Endothelial cell of umbilical vein (primary cell): Measurements from ENCODE around the gene MFN2. TPM values are rescaled to one million over a fixed set of nuclear protein-coding genes. Genes with fewer than 3 reads are reported as not detected.

ENCODE experiments used
- BruUV-seq: library from RNA; stranded (reverse); fragments of 400-500 nt; replicated peaks from 2 replicates; lab custom pipeline; 2021; lab: Mats Ljungman, UMichigan
- CTCF ChIA-PET: fragments of 300-600, 350-600 bp; sonication (Branson Sonifier 250); formaldehyde crosslinking; loops from one replicate; lab custom pipeline; 2021; ENCODE audit warnings: antibody characterized with exemption, inconsistent platforms; lab: Charles Lee
- POLR2A ChIA-PET: fragments of 300-600, 350-600 bp; sonication (Branson Sonifier 250); formaldehyde crosslinking; loops from one replicate; lab custom pipeline; 2021; ENCODE audit warnings: antibody characterized with exemption, inconsistent platforms; lab: Charles Lee
- DNase-seq: peaks from one replicate; pipeline ENCODE4 v3.0.0-alpha.2; 2011; ENCODE audit warnings: low read depth, low spot score
- FAIRE-seq: peaks from 2 replicates; lab custom pipeline; 2011; peaks lifted over from hg19 to GRCh38; lab: Jason Lieb, UNC
- H2AFZ ChIP-seq: 2 replicates; pipeline ENCODE4 v1.6.0; 2012; ENCODE audit warnings: low read depth, low read length, control low read depth, inconsistent platforms
- H3K27ac ChIP-seq: 2 replicates; pipeline ENCODE4 v1.5.1; 2011; ENCODE audit warnings: low read depth, mild to moderate bottlenecking, control low read depth, low read length, moderate library complexity; ENCODE audit not compliant: insufficient read depth
- H3K27me3 ChIP-seq, 2 experiments: 2 replicates each; pipeline versions ENCODE4 v1.6.0 to v1.6.1; 2011; ENCODE audit warnings: low read length in 2 of 2, mixed read lengths in 1 of 2; ENCODE audit not compliant: control insufficient read depth in 2 of 2, insufficient read depth in 2 of 2
- H3K36me3 ChIP-seq, 2 experiments: 2 replicates in 1 of 2; 3 replicates in 1 of 2; pipeline ENCODE4 v1.5.1; 2011; ENCODE audit warnings: low read length in 2 of 2, mild to moderate bottlenecking in 1 of 2, moderate library complexity in 1 of 2; ENCODE audit not compliant: control insufficient read depth in 2 of 2, insufficient read depth in 2 of 2; ENCODE audit errors: extremely low read depth in 1 of 2
- H3K4me1 ChIP-seq: 3 replicates; pipeline ENCODE4 v1.5.1; 2011; ENCODE audit warnings: mild to moderate bottlenecking, low read length; ENCODE audit not compliant: control insufficient read depth, insufficient read depth; ENCODE audit errors: extremely low read depth
- H3K4me2 ChIP-seq: 2 replicates; pipeline ENCODE4 v1.6.1; 2011; ENCODE audit warnings: low read length, control low read depth, mixed read lengths; ENCODE audit not compliant: insufficient read depth
- H3K4me3 ChIP-seq, 3 experiments: fragments of 200-600 bp in 1 of 3; sonication (generic), shearing (Covaris generic) in 1 of 3; replicated peaks in 1 of 3; 2 replicates each; pipeline ENCODE4 v1.5.1; 2011 to 2016; ENCODE audit warnings: control low read depth in 3 of 3, low read length in 3 of 3, mild to moderate bottlenecking in 2 of 3, inconsistent platforms in 1 of 3, low read depth in 1 of 3, moderate library complexity in 1 of 3; ENCODE audit not compliant: insufficient read depth in 1 of 3
- H3K79me2 ChIP-seq: 2 replicates; pipeline ENCODE4 v1.6.0; 2012; ENCODE audit warnings: low read length, inconsistent platforms; ENCODE audit not compliant: control insufficient read depth, insufficient read depth
- H3K9ac ChIP-seq: replicated peaks from 2 replicates; pipeline ENCODE3; 2011; ENCODE audit warnings: low read length, control low read depth; ENCODE audit not compliant: insufficient read depth; ENCODE audit errors: extremely low read depth
- H3K9me1 ChIP-seq: replicated peaks from 3 replicates; pipeline ENCODE4 v1.6.0; 2011; ENCODE audit warnings: mild to moderate bottlenecking, low read length; ENCODE audit not compliant: control insufficient read depth, insufficient read depth; ENCODE audit errors: extremely low read depth
- H3K9me3 ChIP-seq: replicated peaks from 2 replicates; pipeline ENCODE4 v1.5.1; 2012; ENCODE audit warnings: low read length, inconsistent platforms; ENCODE audit not compliant: control insufficient read depth, insufficient read depth
- H4K20me1 ChIP-seq: replicated peaks from 2 replicates; pipeline ENCODE3; 2011; ENCODE audit warnings: mild to moderate bottlenecking, low read length; ENCODE audit not compliant: control insufficient read depth, insufficient read depth; ENCODE audit errors: extremely low read depth
- FOS ChIP-seq: IDR thresholded peaks from 2 replicates; pipeline ENCODE4 v1.6.1; 2011; ENCODE audit warnings: mild to moderate bottlenecking, low read length, moderate library complexity, borderline replicate concordance; ENCODE audit not compliant: insufficient read depth
- GATA2 ChIP-seq: IDR thresholded peaks from 2 replicates; pipeline ENCODE4 v1.7.0; 2011; ENCODE audit warnings: low read depth, mild to moderate bottlenecking, moderate library complexity, mixed read lengths, low read length; ENCODE audit not compliant: insufficient read length, insufficient read depth
- JUN ChIP-seq: IDR thresholded peaks from 2 replicates; pipeline ENCODE4 v1.6.1; 2011; ENCODE audit warnings: borderline replicate concordance, low read depth; ENCODE audit not compliant: insufficient read length, insufficient read depth
- MAX ChIP-seq: IDR thresholded peaks from 2 replicates; pipeline ENCODE4 v1.6.1; 2011; ENCODE audit not compliant: insufficient read depth, insufficient read length
- MYC ChIP-seq: IDR thresholded peaks from one replicate; pipeline ENCODE4 v1.6.1; 2011; ENCODE audit warnings: mild to moderate bottlenecking, low read depth, low read length
- POLR2A ChIP-seq: IDR thresholded peaks from 2 replicates; pipeline ENCODE4 v1.6.1; 2012; ENCODE audit warnings: low read depth, mild to moderate bottlenecking, control low read depth, low read length
- POLR2AphosphoS5 ChIP-seq: IDR thresholded peaks from 2 replicates; pipeline ENCODE4 v1.6.1; 2012; ENCODE audit warnings: low read depth, mild to moderate bottlenecking, control low read depth, low read length, moderate library complexity; ENCODE audit not compliant: insufficient read depth
- dilution Hi-C: fragments of 300-500 bp; cut with MboI; formaldehyde crosslinking; loops from one replicate; pipeline ENCODE4 v1.15.0; 2019; ENCODE audit warnings: low sequenced_read_pairs; ENCODE audit not compliant: extremely low pct_ligation_motif_present
- intact Hi-C: fragments of 100-400 bp; cut with micrococcal nuclease; formaldehyde crosslinking; loops from one replicate; pipeline ENCODE4 v1.10.0; 2022
- polyA plus RNA-seq, 4 experiments: library from polyadenylated mRNA; depleted of rRNA in 3 of 4; stranded (reverse) in 3 of 4; unstranded in 1 of 4; fragments of >200 nt; gene quantifications; 2 replicates each; pipeline versions ENCODE4 v1.2.1 to v1.2.3, GENCODE V29; 2011 to 2012; ENCODE audit warnings: missing spikeins in 1 of 4
- total RNA-seq: library from RNA; stranded (reverse); gene quantifications from 2 replicates; pipeline ENCODE4 v1.2.3, GENCODE V29; 2021
- TF ChIP-seq, protein P1 (sequence below), 2 donors: IDR thresholded peaks; 1 replicate in 1 of 2; 2 replicates in 1 of 2; pipeline ENCODE4 v1.5.1; 2011; ENCODE audit warnings: low read length in 2 of 2, mild to moderate bottlenecking in 2 of 2, moderate library complexity in 2 of 2, control low read depth in 1 of 2, inconsistent platforms in 1 of 2, low read depth in 1 of 2; ENCODE audit not compliant: insufficient read depth in 1 of 2; ENCODE audit errors: extremely low read depth in 1 of 2

MFN2 gene
- total and polyA plus RNA-seq, 2 donors (not counting 3 experiments of a cell fraction or from before 2014, with no cell fraction given) = 51.4 to 82.4 TPM

DNA sequence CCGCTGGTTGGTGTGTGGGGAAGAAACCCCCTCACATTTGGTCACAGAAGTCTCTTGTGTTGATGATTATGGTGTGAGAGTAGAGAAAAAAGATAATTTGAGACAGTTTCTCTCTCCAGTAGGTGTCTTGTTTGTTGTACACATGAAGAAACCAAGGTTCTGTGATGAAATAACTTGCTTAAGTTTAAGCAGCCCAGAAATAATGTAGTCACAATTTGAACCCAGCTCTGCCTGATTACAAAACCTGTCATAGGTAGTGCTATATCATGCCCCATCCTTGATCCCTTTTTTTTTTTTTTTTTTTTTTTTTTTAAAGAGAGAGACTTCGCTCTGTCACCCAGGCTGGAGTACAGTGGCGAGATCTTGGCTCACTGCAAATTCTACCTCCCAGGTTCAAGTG is 4.9 kb downstream of the MFN2 start:
- BruUV-seq = no TSS peak
- no peak for FAIRE-seq
- H3K79me2 ChIP-seq = peaks cover 67% of the 10 kb centered on the region
- H3K9me1 ChIP-seq = no peaks in the 10 kb centered on the region
- H3K4me3 ChIP-seq = no peak overlapping the region
- TF ChIP-seq, protein P1, sequence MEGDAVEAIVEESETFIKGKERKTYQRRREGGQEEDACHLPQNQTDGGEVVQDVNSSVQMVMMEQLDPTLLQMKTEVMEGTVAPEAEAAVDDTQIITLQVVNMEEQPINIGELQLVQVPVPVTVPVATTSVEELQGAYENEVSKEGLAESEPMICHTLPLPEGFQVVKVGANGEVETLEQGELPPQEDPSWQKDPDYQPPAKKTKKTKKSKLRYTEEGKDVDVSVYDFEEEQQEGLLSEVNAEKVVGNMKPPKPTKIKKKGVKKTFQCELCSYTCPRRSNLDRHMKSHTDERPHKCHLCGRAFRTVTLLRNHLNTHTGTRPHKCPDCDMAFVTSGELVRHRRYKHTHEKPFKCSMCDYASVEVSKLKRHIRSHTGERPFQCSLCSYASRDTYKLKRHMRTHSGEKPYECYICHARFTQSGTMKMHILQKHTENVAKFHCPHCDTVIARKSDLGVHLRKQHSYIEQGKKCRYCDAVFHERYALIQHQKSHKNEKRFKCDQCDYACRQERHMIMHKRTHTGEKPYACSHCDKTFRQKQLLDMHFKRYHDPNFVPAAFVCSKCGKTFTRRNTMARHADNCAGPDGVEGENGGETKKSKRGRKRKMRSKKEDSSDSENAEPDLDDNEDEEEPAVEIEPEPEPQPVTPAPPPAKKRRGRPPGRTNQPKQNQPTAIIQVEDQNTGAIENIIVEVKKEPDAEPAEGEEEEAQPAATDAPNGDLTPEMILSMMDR (IDR thresholded peaks at IDR 0.05; ENCODE audit: extremely low read depth in 1 of 2, insufficient read depth in 1 of 2, low read depth in 1 of 2, low read length in 2 of 2) = no peak
- TF ChIP-seq POLR2A (no peak), MYC (no peak), MAX (no peak), FOS (no peak), GATA2 (no peak), POLR2AphosphoS5 (no peak), JUN (no peak)
- POLR2A ChIA-PET = interaction anchor here (1.1 to 2.5 kb wide), 2 partner anchors 76 to 77 kb away, joined by 5 to 8 read pairs; no protein-coding TSS in a partner anchor
- H3K9me3 ChIP-seq = no peaks in the 10 kb centered on the region
- H2AFZ ChIP-seq = no peak overlapping the region
- no peaks in the 10 kb centered on the region for H3K27me3 ChIP-seq
- CTCF ChIA-PET = interaction anchor here (0.6 to 1.4 kb wide), 3 partner anchors 15 to 920 kb away, joined by 3 to 4 read pairs (median 3); no protein-coding TSS in a partner anchor
- intact Hi-C loops (no loop called here), dilution Hi-C loops (no loop called here)
- peak overlapping the region; percentile 53 for H3K9ac ChIP-seq
- H4K20me1 ChIP-seq = no peaks in the 10 kb centered on the region
- DNase-seq = no peak
- H3K4me1 ChIP-seq = peaks cover 26% of the 10 kb centered on the region
- peak overlapping the region; percentile 84 for H3K4me2 ChIP-seq
- H3K36me3 ChIP-seq = peaks cover 8 to 26% of the 10 kb centered on the region in 2 experiments
- H3K27ac ChIP-seq = peak overlapping the region; percentile 86
